ENCODE measurements around the gene STK40. TPM values are rescaled to one million over a fixed set of nuclear protein-coding genes. Genes with fewer than 3 reads are reported as not detected.
A peak's percentile ranks its signal among the peaks of the same experiment; 100 is the strongest.

Gene STK40
- polyA plus RNA-seq, 2 of the 4 experiments (the other 2 are of a cell fraction) = 6.0 to 8.9 TPM

GRCh38 chr1:36384542-36385409 lies 948 bp downstream of the STK40 start:
- no peaks in the 10 kb centered on the region for H3K9me3 ChIP-seq
- ChIA-PET POLR2A (interaction anchor here (3.7 kb wide), 1 partner anchor 13 kb away, joined by 40 read pairs; the partner anchor contains the start of gene LSM10), CTCF (interaction anchor here (0.7 to 4.2 kb wide), 3 partner anchors 8 to 42 kb away, joined by 3 to 25 read pairs (median 10); no protein-coding TSS in a partner anchor)
- peak in 1 of 2 experiments; percentile 10; a peak in 2 of 6 replicates for ATAC-seq
- FAIRE-seq = no peak
- peaks cover 28% of the 10 kb centered on the region for H3K4me1 ChIP-seq
- peak overlapping the region; percentile 96 for H3K4me2 ChIP-seq
- TF ChIP-seq ELK1 (IDR thresholded peaks at IDR 0.05; ENCODE audit: low read depth, low read length) (no peak), HOXB5 (CRISPR knock-in tag; IDR thresholded peaks at IDR 0.05) (no peak), MAFK (IDR thresholded peaks at IDR 0.05; ENCODE audit: partially characterized antibody) (no peak), NFE2L2 (conservative IDR thresholded peaks at IDR 0.05; ENCODE audit: low read length) (no peak), KDM5A (IDR thresholded peaks at IDR 0.05) (no peak), RCOR1 (IDR thresholded peaks at IDR 0.05; ENCODE audit: low read depth, low read length) (no peak), EHF (CRISPR knock-in tag; IDR thresholded peaks at IDR 0.05) (no peak), ZNF302 (CRISPR knock-in tag; IDR thresholded peaks at IDR 0.05) (no peak), ATOH8 (CRISPR knock-in tag; IDR thresholded peaks at IDR 0.05; ENCODE audit: low read depth) (no peak)
- DNase-seq (ENCODE audit: low read depth in 1 of 2, low spot score in 1 of 2) = peak in 1 of 2 experiments; percentile 31
- peak overlapping the region; percentile 72 for H3K4me3 ChIP-seq
- peak overlapping the region; percentile 90 to 96 for H3K27ac ChIP-seq
- WGBS (ENCODE audit: missing lambda C conversion rate) = 4% methylated on average over 25 of the region's 25 CpGs

GRCh38 chr1:36383240-36383639 lies 2.5 kb downstream of the STK40 start:
- WGBS (ENCODE audit: missing lambda C conversion rate) = 100% methylated on average over 4 of the region's 4 CpGs
- DNase-seq (ENCODE audit: low read depth in 1 of 2, low spot score in 1 of 2) = no peak
- Histone ChIP-seq H3K4me2 (peak overlapping the region; percentile 96; the same call in 2 of the 3 replicates), H3K27ac (0 out of 6 replicates have a peak overlapping the region, but pooled peaks of 1 of the 2 experiments have one; percentile 11), H3K4me3 (no peak overlapping the region), H3K9me3 (no peaks in the 10 kb centered on the region), H3K4me1 (peaks cover 28% of the 10 kb centered on the region)
- no peak for FAIRE-seq
- no peak for TF ChIP-seq CHD2 (IDR thresholded peaks at IDR 0.05; ENCODE audit: low read length, partially characterized antibody)
- no peak for TF ChIP-seq JUNB (IDR thresholded peaks at IDR 0.05)
- POLR2A ChIA-PET = no interaction called here
- no peak for ATAC-seq
- CTCF ChIA-PET = interaction anchor here (0.6 to 2.1 kb wide), 6 partner anchors 14 to 1088 kb away, joined by 3 to 10 read pairs (median 3); partner anchors contain the start of gene TRAPPC3

GRCh38 chr1:36382669-36383068 lies 3.1 kb downstream of the STK40 start:
- Histone ChIP-seq H3K4me2 (no peak overlapping the region), H3K27ac (no peak overlapping the region), H3K4me1 (peaks cover 23% of the 10 kb centered on the region), H3K9me3 (no peaks in the 10 kb centered on the region), H3K4me3 (no peak overlapping the region)
- no peak for FAIRE-seq
- ATAC-seq = no peak
- ChIA-PET CTCF (interaction anchor here (0.6 to 2.1 kb wide), 6 partner anchors 14 to 1088 kb away, joined by 3 to 10 read pairs (median 3); partner anchors contain the start of gene TRAPPC3), POLR2A (no interaction called here)
- 95% methylated on average over 4 of the region's 4 CpGs for WGBS (ENCODE audit: missing lambda C conversion rate)
- no peak for TF ChIP-seq REST (IDR thresholded peaks at IDR 0.05)
- no peak for TF ChIP-seq RARB (CRISPR knock-in tag; IDR thresholded peaks at IDR 0.05)
- TF ChIP-seq EHMT2 (IDR thresholded peaks at IDR 0.05; ENCODE audit: low read depth) = no peak
- TF ChIP-seq CHD4 (IDR thresholded peaks at IDR 0.05; ENCODE audit: borderline replicate concordance) = no peak
- no peak for TF ChIP-seq FOXS1 (CRISPR knock-in tag; IDR thresholded peaks at IDR 0.05)
- no peak for TF ChIP-seq FOSL2 (IDR thresholded peaks at IDR 0.05)
- no peak for TF ChIP-seq FOSL2 (CRISPR knock-in tag; IDR thresholded peaks at IDR 0.05)
- TF ChIP-seq RNF2 (IDR thresholded peaks at IDR 0.05; ENCODE audit: borderline replicate concordance, low read depth) = no peak
- no peak for TF ChIP-seq GATA3 (IDR thresholded peaks at IDR 0.05; ENCODE audit: borderline replicate concordance)
- TF ChIP-seq MAFK (IDR thresholded peaks at IDR 0.05; ENCODE audit: partially characterized antibody) = no peak
- TF ChIP-seq POLR2A (IDR thresholded peaks at IDR 0.05; ENCODE audit: low read length) = no peak
- no peak for TF ChIP-seq ZC3H11A (IDR thresholded peaks at IDR 0.05)
- TF ChIP-seq KDM1A (IDR thresholded peaks at IDR 0.05; ENCODE audit: low read depth) = no peak
- no peak for TF ChIP-seq SMC3 (IDR thresholded peaks at IDR 0.05)
- no peak for TF ChIP-seq E2F6 (IDR thresholded peaks at IDR 0.05; ENCODE audit: borderline replicate concordance, low read depth)
- no peak for DNase-seq (ENCODE audit: low read depth in 1 of 2, low spot score in 1 of 2)

Data from A549 (cell line).